Astrocyte (in vitro differentiated cells and primary cell): Measurements from ENCODE around the gene ANKRD44.

Source experiments
- CTCF ChIP-seq: IDR thresholded peaks from 2 replicates; pipeline ENCODE4 v1.5.1; 2011; ENCODE audit warnings: low read depth, mild to moderate bottlenecking, inconsistent platforms, low read length, moderate library complexity; ENCODE audit not compliant: insufficient read depth
- EZH2 ChIP-seq: IDR thresholded peaks from 2 replicates; pipeline ENCODE4 v1.6.1; 2012; ENCODE audit warnings: mild to moderate bottlenecking, low read length, inconsistent platforms; ENCODE audit not compliant: insufficient read depth

- TF ChIP-seq CTCF (no peak), EZH2 (no peak)
These were observed 238.7 kb downstream of the ANKRD44 start for GRCh38 chr2:197071790-197072436.
